HG03025 (cell line): Measurements from ENCODE around the gene NCOA7.
"Not testable (repeated sequence)": the region's sequence is repeated elsewhere in the genome, so short reads cannot be mapped to it uniquely, and the experiment has no call there.

Source experiments
- ATAC-seq: cut with Tn5 transposase; IDR thresholded peaks from one replicate; pipeline ENCODE4 v1.9.1; 2021; ENCODE audit warnings: mild to moderate bottlenecking, moderate library complexity; ENCODE audit not compliant: unreplicated experiment, low FRiP score

The NCOA7 gene

DNA sequence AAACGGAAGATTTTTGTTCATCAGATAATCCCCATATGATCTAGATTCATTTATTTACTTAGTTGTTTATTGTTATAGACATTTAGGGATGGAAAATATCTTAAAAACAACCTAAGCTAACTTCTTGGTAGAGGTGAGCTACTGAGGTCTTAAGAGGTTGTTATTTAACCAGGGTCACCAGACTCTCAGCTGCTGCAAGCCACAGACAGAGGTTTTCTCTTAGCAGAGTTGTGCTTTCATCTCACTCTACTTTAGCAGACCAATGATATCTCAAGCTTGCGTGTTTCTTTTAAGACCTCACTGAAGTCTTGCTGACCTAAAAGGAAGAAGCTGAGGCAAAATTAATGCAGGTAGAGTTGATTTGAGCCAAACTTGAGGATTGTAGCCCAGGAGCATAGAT is 43.6 kb downstream of the NCOA7 start:
- ATAC-seq, result no peak

DNA sequence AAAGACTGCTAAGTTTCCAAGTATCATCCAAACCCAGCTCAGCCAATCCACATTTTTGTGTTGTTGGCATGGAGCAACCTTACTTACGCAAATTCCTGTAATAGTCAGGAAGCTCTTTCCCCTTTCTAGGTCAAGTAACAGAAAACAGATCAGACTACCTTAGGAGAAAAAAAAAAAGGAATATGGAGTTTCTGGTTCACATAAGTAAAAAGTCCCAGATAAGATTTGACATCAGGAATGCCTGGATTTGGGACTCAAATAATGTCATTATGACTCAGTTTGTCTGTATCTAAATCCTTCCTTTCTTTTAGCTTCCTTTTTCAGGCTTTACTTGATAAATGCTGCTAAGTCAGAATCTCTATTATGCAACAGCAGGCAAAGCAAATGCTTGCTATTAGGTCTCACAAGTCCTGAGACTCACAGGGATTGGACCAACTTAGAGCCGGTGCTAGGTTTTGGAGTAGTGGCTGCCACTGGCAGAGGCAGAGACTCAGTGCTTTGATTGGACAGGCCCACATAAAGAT is 44.5 kb downstream of the NCOA7 start:
- ATAC-seq, result no peak

DNA sequence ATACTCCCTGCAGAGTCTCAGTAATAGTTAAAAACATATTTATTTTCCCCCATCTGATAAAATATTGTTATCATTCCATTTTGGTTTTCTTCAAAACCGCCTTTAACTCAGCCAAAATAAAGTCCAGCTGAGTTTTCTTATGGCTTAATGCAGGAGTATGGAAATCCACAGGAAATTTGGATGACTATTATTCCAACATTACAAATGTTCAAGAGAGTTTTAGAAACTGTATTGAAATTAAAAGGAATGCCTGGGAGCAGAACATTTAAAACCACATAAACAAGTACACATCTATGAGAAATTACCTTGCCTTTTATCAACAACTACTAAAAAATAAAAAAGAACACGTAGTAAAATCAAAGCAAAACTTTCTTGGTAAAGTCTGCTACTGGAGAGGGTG is 45.7 kb downstream of the NCOA7 start:
- no peak for ATAC-seq

DNA sequence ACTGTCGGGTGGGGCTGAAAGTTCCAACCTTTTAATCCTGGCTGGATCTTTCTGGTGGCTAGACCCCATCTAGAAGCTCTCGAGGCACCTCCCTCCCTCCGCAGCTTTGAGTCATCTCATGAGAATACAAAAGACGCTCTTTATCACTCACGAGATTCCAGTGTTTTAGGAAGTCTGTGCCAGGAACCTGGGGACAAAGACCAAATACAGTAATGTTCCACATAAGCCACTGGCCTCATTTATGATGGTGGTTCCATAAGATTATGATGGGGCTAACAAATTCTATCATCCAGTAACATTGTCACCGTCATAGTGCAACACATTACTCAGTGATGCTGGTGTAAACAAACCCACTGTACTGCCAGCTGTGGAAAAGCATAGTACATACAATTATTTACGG is 48.7 kb downstream of the NCOA7 start:
- no peak for ATAC-seq

DNA sequence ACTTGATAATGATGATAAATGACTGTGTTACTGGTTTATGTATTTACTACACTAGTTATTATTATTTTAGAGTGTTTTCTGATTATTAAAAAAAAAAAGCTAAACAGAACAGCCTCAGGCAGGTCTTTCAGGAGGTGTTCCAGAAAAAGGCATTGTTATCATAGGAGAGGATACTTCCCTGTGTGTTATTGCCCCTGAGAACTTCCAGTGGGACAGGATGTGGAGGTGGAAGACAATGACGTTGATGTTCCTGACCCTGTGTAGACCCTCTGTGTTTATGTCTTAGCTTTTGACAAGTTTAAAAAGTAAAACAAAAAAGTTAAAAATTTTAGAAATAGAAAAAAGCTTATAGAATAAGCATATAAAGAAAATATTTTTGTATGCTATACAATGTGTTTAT is 49.1 kb downstream of the NCOA7 start:
- ATAC-seq, result no peak

DNA sequence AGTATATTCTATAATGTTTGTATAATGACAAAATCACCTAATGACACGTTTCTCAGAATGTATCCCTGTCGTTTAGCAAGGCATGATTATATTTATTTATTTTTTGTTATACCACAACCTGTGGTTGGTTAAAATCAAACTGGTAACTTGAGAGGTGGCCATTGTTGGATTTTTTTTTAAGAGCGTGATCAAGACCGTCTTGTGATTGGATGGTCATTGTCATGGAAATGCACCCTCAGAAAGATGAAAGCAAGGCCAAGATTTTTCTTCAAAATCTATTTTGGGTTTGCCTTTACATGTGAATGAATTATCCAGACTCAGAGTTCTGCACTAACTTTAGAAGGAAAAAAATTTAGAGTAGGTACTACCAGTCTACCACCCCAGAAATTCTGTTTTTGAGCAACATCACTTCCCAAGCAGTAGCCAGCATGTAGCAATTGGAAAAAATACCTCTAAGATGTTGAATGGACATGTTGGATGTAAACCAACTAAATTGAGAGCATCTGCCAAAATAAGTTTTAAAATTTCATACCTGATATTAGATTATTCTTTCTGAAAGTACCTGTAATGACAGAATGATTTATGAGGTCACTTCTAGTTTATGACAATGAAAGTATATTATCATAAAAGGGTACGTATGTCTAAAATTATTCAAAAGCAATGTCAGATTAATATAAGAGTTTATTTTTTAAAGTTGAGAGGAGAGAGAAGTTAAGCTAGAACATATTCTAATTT is 50.8 kb downstream of the NCOA7 start:
- no peak for ATAC-seq

DNA sequence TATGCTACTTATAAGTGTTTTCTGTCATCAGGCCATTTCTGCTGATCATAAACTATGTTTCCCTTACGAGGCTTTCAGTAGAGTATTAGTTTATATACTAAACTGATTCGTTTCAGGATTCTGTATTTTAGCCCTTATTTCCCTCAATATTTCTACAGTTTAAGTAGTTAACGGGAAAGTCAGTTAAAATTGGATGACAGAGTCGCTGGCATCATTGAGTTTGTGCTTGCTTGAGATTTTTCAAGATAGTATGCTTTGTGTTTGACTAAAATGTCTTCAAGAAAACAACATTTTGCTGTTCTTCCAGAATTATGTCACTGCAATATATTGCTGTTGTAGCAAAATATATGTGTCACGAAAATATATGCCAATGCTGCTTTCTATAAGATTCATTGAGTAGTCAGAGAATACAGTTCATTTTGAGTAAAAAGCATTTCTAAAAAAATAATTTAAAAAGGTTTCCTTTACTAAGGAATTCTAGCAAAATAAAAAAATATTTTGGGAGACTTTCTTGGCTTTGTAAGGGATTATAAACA is 51.4 kb downstream of the NCOA7 start:
- no peak for ATAC-seq

DNA sequence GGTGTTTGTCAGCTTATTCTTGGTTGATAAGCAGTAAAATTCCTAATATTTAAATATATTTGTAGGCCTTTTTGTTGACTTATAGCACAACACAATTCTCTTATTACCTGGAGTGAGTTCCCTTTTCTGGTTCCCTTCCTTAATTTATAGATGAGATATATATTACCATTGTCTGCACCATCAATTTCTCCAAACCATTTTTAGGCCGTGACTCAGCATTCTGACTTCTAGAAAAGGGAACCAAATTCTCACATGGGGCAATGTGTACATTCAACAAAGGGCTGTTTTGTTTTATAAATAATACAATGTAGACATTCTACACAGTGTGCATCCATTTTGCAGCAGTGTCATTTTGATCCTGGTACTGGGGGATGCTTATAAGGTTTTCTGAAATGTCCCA is 52.8 kb downstream of the NCOA7 start:
- ATAC-seq, result no peak

DNA sequence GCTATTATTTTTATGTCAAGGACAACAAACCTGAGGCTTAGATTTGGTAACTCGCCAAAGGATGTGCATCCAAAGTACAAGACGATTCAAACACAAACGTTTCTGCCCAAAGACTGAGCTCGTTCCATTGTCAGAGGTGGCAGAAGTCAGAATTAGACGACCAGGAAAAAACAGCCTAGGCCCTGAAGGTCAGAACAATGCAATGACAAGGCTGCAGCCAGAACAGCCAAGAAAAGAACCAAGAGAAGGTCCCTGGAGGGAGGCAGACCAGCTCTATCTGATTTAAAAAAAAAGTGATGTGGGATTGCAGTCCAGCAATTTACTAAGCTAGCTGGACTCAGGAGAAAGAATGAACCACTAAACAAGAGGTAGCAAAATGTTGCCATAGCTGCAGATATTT is 54.2 kb downstream of the NCOA7 start:
- ATAC-seq, result no peak

DNA sequence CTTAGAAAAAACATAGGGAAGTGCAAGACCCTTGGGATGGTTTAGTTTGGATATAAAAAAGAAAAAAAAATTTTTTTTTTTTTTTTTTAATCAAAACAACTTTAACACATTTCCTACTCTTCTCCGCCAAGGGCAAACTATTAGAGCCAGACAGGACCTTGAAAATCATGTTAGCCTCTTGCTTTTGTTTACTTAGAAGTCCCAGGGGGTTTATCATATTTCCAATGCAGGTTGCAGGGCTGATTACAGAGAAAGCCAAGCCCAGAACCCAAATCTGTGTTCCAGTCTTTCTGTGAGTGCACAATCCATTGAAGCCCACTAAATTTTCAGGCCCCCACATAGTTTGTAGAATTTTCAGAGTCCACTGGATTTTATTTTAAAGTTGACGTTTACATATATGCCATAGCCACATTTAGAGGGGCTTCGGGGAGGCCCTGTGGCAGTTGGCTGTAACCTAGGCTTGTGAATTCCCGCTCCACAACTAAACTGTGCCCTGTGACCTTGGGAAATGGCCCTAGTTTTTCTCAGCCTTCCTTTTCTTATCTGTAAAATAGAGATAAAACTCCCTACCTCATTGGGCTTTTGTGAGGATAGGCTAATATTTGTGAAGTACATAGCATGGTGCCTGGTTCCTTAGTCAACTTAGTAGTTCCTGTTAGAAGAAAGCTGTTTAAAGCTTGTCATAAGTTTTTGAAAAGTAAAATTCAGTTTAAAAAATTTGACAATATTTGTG is 55.7 kb downstream of the NCOA7 start:
- no peak for ATAC-seq

DNA sequence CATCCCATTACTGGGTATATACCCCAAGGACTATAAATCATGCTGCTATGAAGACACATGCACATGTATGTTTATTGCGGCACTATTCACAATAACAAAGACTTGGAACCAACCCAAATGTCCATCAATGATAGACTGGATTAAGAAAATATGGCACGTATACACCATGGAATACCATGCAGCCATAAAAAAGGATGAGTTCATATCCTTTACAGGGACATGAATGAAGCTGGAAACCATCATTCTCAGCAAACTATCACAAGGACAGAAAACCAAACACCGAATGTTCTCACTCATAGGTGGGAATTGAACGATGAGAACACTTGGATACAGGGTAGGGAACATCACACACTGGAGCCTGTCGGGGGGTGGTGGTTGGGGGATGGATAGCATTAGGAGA is 57.5 kb downstream of the NCOA7 start:
- ATAC-seq, result not testable (repeated sequence)

DNA sequence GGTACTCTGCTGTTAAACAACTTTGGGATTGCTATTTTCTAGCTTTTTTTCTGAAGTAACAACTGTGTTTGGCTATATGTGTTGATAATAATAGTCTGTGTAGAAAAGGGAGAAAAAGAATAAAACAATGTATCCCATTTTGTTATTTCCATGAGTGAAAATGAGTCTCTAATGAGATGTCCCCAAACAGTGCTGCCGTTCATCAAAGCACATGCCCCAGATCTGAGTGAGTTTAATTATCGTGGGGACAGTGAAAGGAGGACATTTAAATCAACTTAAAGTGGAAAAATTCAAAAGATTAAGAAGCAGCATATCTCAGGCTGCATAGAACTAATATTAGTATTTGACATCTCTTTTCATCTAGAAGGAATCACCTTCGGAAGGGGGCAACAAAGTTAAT is 59.6 kb downstream of the NCOA7 start:
- ATAC-seq, result no peak

DNA sequence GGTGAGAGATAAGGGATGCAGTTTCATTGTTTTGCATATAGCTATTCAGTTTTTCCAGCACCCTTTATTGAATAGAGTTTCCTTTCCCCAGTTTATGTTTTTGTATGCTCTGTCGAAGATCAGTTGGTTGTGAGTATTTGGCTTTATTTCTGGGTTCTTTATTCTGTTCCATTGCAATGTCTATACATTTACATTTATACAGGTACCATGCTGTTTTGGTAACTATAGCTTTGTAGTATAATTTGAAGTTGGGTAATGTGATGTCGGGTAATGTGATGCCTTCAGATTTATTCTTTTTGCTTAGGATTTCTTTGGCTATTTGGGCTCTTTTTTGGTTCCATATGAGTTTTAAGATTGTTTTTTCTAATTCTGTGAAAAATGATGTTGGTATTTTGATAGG is 61.8 kb downstream of the NCOA7 start:
- ATAC-seq, result no peak

DNA sequence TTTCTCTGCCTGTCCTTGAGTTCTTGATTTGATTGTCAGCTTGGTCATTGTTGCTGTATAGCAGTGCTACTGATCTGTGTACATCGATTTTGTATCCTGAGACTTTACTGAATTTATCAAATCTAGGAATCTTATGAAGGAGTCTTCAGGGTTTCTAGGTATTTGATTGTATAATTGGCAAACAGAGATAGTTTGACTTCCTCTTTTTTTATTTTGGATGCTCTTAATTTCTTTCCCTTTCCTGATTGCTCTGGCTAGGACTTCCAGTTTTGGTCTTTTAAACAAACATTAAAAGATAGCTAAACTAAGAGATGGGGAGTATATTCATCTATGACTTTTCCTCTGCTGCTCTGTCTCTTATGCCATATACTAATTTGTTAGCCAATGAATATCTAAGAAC is 62.4 kb downstream of the NCOA7 start:
- ATAC-seq, result no peak

DNA sequence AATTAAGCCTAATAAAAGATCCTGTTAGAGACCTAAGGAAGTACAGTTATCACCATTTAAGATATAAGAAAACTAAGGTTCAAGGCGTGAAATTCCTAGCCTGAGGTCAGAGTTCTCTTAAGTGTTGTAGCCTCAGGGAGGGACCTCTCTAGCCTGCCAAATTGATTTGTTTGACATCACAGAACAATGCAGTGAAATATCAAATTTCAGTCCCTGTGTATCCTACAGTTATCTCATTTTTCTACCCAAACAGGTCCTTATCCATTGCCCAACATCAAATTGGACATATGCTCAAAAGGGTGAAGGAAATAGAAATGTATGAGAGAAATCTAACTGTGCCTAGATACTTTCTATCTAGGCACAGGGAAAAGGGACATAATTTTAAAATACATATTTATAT is 63.0 kb downstream of the NCOA7 start:
- ATAC-seq, result no peak

DNA sequence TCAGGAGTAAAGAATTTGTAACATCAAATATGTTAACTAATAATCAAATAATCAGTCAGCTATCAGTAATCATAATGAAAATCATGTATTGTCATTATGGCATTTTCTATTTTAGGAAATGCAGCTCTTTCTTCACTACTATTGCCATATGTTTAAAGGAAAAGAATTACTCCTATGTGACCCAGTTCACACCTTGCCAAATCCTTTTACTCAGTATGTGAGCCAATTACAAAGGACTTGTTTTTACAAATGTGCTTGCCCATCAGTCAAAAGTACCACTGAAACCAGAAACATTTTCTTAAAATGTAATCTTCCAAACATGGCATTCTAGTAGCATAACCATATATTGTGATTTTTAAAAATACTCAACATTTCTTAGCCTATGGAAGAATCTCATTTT is 63.6 kb downstream of the NCOA7 start:
- no peak for ATAC-seq

DNA sequence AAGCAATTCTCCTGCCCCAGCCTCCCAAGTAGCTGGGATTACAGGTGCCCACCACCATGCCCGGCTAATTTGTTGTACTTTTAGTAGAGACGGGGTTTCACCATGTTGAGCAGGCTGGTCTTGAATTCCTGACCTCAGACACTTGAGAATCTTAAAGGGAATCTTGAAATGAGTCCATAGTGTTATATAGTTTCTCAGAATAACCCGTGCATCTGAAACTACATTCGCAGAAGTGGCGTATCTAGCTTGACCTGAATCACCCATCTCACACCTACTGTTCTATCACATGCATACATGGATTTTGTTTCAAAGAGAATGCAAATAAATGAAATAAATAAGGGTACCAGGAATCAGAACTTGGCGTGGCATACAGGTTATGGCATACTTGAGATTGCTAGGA is 65.0 kb downstream of the NCOA7 start:
- no peak for ATAC-seq

DNA sequence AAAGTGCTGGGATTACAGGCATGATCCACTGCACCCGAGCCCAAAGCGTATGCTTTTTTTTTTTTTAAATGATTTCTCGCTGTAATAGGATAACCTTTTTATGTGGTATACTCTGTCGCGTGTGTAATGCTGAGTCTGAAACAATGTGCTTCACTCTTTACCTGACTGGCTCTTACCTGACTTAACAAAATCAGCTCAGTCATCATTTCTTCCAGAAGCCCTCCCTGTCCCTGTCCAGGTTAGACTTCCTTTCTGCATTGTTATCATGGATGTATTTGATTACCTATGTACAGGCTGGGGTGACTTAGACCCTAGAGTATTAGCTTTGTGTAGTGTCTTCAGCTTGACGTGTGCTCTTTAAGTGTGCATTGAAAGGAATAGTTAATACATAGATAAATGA is 67.1 kb downstream of the NCOA7 start:
- no peak for ATAC-seq

DNA sequence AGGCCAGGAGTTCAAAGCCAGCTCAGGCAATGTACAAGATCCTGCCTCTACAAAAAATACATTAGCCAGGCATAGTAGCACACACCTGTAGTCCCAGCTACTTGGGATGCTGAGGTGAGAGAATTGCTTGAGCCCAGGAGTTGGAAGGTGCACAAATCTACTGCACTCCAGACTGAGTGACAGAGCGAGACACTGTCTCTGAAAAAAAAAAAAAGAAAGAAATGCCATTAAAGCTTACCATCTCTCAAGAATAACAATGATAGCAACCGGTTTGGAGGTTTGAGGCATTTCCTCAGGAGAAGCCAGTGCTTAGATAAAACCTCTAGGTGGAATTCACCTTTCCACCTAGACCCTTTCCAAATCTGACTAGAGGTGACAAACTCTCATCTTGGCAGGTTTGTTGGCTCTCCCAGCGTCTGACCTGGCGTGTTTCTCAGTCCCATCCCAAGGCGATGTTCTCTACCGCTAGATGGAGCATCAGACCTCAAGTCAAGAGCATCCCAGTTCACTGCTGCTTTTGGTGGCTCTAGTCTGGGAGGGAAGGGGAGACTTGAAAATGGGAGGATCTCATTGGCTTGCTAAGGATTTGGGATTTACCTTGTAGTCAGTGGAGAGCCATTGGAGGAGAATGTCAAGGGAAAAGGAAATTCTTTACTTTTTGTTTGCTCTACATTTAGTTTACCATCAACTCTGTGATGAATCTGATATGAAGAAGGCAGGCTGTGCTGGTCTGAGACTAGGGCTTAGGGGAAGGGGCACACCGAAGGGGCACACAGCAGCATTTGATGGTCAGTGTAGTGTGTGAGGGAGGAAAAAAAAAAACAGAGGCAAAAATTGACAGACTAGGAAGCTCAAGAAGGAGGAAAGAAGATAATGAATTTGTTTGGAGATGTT is 67.9 kb downstream of the NCOA7 start:
- no peak for ATAC-seq

DNA sequence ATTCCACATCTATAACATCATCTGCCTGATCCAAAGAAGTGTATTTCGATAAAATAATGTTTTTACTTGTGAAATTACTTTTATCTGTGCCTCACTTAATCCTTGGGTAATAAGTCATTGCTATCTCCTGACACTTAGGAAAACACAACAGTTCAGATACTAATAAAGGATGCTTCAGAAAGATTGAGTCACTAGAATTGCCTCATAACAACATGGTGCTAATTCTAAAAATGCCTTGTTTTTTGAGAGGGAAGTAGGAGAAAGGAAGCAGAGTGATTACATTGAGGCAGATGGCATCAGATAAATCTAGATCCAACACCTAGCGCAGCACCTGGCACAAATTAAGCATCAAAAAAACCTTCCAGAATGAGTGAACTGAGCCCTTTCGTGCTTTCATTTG is 69.0 kb downstream of the NCOA7 start:
- no peak for ATAC-seq

DNA sequence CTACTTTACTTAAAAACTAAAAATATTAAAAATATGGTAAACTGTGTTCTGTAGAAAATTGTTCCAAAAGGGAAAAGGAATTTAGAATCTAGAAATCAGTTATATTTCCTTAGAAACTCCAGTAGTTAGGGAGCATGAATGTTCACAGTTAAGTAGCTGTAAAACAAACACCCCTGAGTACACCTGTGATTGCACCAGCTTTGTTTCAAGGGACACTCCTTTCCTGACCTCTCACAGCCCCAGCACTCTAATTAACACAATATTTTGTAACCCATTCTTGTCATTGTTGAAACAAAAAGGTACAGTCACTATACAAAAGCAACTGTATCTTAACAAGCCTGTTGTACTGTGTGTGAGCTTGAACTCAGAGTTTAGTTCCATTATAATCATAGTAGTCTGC is 72.3 kb downstream of the NCOA7 start:
- ATAC-seq, result no peak
